GM18519 (cell line): ENCODE data around the gene RYR2.
"Not testable (repeated sequence)": the region's sequence is repeated elsewhere in the genome, so short reads cannot be mapped to it uniquely, and the experiment has no call there.

ENCODE experiments used
- ATAC-seq: cut with Tn5 transposase; IDR thresholded peaks from one replicate; pipeline ENCODE4 v1.9.1; 2021; ENCODE audit warnings: mild to moderate bottlenecking, moderate library complexity; ENCODE audit not compliant: unreplicated experiment, low FRiP score

RYR2 gene

GRCh38 chr1:237809099-237809498 is 767.1 kb downstream of the RYR2 start:
- no peak for ATAC-seq

- no peak for ATAC-seq
Measured at GRCh38 chr1:237811633-237812032, 769.6 kb downstream of the RYR2 start.

- no peak for ATAC-seq
Measured at GRCh38 chr1:237812061-237812460, 770.1 kb downstream of the RYR2 start.

- ATAC-seq: no peak
Measured at GRCh38 chr1:237814319-237814924, 772.4 kb downstream of the RYR2 start.

GRCh38 chr1:237817277-237817676 is 775.3 kb downstream of the RYR2 start:
- no peak for ATAC-seq

- not testable (repeated sequence) for ATAC-seq
Measured at GRCh38 chr1:237820634-237821033, 778.6 kb downstream of the RYR2 start.

- ATAC-seq: no peak
Measured at GRCh38 chr1:237832858-237833257, 790.9 kb downstream of the RYR2 start.

GRCh38 chr1:237834048-237834447 is 792.1 kb downstream of the RYR2 start:
- ATAC-seq: no peak

GRCh38 chr1:237834461-237834860 is 792.5 kb downstream of the RYR2 start:
- no peak for ATAC-seq

GRCh38 chr1:237838320-237838719 is 796.3 kb downstream of the RYR2 start:
- ATAC-seq: no peak

- ATAC-seq: no peak
Measured at GRCh38 chr1:237838904-237839534, 797.0 kb downstream of the RYR2 start.

- no peak for ATAC-seq
Measured at GRCh38 chr1:237841485-237841884, 799.5 kb downstream of the RYR2 start.

- not testable (repeated sequence) for ATAC-seq
Measured at GRCh38 chr1:237843516-237843915, 801.5 kb downstream of the RYR2 start.

- no peak for ATAC-seq
Measured at GRCh38 chr1:237851210-237851845, 809.3 kb downstream of the RYR2 start.

GRCh38 chr1:237852342-237852741 is 810.4 kb downstream of the RYR2 start:
- no peak for ATAC-seq

- ATAC-seq: no peak
Measured at GRCh38 chr1:237857455-237857854, 815.5 kb downstream of the RYR2 start.

- ATAC-seq: no peak
Measured at GRCh38 chr1:237858992-237859391, 817.0 kb downstream of the RYR2 start.

- no peak for ATAC-seq
Measured at GRCh38 chr1:237861944-237862343, 820.0 kb downstream of the RYR2 start.

- ATAC-seq: no peak
Measured at GRCh38 chr1:237863234-237863633, 821.2 kb downstream of the RYR2 start.

- ATAC-seq: peak; percentile 65
Measured at GRCh38 chr1:237864338-237865244, 822.6 kb downstream of the RYR2 start.

- no peak for ATAC-seq
Measured at GRCh38 chr1:237867380-237867888, 825.5 kb downstream of the RYR2 start.
